ENCODE data around the gene ABCB8.
"Not testable (repeated sequence)": the region's sequence is repeated elsewhere in the genome, so short reads cannot be mapped to it uniquely, and the experiment has no call there.

ABCB8 gene

DNA sequence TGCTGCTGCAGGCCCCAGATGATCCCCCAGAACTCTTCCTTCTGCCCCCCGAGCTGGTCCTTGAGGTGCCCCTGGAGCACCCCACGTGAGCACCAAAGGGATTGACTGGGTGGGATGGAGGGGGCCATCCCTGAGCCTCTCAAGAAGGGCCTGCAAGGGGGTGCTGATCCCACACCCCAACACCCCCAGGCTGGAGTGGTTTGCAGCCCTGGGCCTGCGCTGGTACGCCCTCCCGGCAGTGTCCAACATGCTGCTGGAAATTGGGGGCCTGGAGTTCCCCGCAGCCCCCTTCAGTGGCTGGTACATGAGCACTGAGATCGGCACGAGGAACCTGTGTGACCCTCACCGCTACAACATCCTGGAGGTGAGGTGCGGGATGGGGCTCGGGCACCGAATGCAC is 29.2 kb upstream of the ABCB8 start:
- no peak for DNase-seq

DNA sequence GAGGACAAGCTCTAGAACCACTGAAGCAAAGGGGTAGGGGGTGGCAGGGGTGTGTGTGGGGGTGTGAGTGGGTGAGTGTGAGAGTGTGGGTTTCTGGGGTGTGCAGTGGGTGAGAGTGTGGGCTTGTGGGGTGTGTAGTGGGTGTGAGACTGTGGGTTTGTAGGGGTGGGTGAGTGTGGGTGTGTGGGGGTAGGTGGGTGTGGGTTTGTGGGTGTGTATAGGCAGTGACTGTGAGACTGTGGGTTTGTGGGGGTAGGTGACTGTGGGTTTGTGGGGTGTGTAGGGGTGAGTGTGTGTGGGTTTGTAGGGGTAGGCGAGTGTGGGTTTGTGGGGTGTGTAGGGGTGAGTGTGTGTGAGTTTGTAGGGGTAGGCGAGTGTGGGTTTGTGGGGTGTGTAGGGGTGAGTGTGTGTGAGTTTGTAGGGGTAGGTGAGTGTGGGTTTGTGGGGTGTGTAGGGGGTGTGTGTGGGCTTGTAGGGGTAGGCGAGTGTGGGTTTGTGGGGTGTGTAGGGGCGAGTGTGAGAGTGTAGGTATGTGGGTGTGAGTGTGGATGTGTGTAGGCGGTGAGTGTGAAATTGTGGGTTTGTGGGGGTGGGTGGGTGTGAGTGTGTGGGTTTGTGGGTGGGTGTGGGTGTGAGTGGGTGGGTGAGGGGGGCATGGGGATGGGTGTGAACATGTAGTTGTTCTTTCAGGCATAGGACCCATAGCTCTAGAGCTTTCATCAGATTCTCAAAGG is 28.6 kb upstream of the ABCB8 start:
- no peak for DNase-seq

DNA sequence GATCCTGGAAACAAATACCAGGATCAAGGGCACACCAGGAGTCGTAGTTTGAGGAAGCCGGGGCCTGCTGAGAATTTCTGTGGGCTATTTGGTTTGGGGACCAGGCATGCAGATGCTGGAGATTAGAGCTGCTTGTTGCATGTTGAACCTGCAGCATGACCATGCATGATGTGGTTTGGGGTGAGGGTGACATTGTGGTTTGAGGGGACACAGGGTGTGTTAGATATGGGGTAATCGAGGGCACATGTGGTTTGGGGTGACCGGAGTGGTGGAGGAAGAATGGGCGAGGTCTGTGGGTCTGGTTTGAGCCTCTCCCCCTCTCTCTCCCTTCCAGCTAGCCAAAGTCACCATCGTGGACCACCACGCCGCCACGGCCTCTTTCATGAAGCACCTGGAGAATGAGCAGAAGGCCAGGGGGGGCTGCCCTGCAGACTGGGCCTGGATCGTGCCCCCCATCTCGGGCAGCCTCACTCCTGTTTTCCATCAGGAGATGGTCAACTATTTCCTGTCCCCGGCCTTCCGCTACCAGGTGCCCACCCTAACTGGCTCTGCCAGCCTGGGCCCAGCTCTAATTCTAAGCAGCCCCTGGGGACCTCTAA is 27.3 kb upstream of the ABCB8 start:
- DNase-seq = no peak

GRCh38 chr7:151001546-151001945 is 26.7 kb upstream of the ABCB8 start:
- DNase-seq = no peak

DNA sequence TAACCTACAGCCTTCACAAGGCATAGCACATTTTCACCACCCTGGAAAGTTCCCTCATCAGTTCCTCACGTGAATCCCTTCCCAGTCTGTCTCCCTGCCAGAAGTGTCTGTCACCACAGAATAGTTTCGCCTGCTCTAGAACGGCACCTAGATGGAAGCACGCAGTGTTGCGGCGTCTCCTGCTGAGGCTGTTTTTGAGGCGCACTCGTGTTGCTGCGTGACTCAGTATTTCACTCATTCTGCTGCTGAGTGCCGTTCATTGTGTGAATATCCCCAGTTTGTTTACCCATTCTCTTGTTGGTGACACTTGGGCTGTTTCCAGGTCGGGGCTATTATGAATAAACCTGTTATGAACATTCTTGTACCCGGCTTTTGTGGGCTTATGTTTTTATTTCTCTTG is 24.7 kb upstream of the ABCB8 start:
- no peak for DNase-seq

- DNase-seq = no peak
Observed at GRCh38 chr7:151005566-151005965, 22.7 kb upstream of the ABCB8 start.

DNA sequence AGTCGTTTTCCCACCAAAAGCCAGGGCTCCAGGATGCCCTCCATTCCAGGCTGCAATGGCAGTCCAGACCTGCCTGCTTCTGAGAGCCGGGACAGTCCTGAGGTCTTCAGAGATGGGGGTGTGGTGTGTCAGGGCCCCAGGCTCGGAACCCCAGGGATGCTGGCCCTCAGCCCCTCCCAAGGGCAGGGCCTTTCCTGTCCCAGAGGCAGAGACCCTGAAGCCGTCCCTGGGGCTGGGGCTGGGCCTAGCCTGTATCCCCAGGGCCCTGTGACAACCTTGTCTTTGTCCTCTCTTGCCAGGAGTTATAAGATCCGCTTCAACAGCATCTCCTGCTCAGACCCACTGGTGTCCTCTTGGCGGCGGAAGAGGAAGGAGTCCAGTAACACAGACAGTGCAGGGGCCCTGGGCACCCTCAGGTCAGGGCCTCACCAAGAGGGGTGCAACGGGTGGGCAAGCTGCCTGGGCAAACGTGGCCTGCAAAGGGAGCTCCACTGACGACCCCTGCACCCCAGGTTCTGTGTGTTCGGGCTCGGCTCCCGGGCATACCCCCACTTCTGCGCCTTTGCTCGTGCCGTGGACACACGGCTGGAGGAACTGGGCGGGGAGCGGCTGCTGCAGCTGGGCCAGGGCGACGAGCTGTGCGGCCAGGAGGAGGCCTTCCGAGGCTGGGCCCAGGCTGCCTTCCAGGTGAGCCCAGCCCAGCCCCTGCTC is 21.5 kb upstream of the ABCB8 start:
- DNase-seq = no peak

DNA sequence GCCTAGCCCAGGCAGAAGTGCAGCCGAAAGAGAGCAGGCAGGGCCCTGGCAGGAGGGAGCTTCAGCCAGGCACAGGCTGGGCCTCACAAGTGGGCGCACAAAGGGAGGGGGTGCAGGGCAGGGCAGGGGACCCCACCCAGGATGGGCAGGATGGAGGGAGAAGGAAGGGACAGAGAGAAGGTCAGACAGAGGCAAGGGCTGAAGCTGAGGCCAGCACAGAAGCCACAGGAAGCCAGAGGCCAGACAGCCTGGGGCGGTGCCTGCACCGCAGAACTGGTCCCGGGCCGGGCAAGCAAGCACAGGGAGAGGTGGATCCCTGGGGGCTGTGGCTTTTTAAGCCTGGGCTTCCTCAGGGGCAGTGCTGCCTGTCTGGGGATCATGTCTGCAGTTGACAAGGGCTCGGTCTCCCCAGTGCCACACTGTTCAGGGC is 20.8 kb upstream of the ABCB8 start:
- DNase-seq = no peak

GRCh38 chr7:151008143-151008510 is 20.1 kb upstream of the ABCB8 start:
- DNase-seq = no peak

- no peak for DNase-seq
Observed at GRCh38 chr7:151008511-151009323, 19.5 kb upstream of the ABCB8 start.

GRCh38 chr7:151009327-151010036 is 18.8 kb upstream of the ABCB8 start:
- DNase-seq = no peak

DNA sequence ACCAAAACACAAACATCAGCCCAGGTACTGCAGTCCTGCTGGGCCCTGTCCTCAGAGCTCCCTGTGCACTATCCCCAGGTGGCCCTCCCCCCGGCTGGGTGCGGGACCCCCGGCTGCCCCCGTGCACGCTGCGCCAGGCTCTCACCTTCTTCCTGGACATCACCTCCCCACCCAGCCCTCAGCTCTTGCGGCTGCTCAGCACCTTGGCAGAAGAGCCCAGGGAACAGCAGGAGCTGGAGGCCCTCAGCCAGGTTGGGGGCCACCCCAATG is 18.3 kb upstream of the ABCB8 start:
- no peak for DNase-seq

DNA sequence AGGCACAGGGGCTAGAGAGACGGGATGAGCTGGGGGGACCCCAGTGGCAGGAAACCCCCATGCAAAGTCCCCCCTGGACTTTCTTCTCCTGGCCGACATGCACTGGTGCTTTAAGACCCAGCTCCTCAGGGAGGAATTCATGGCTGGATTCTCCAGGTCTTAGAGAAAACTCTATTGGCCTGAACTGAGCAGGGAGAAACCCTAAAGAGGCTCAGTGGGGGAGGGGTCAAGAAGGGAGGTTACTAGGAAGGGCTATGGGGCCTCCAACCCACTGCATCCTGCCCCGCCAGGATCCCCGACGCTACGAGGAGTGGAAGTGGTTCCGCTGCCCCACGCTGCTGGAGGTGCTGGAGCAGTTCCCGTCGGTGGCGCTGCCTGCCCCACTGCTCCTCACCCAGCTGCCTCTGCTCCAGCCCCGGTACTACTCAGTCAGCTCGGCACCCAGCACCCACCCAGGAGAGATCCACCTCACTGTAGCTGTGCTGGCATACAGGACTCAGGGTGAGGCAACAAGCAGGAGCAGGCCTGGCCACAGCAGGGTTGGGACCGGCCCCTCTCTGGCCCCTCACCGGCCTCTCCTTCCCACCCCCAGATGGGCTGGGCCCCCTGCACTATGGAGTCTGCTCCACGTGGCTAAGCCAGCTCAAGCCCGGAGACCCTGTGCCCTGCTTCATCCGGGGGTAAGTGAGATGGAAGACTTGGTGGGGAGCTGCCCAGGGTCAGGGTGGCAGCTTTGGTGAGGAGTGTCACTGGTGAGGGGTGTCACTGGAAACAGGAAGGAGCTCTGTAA is 17.7 kb upstream of the ABCB8 start:
- DNase-seq = no peak

- DNase-seq = no peak
Observed at GRCh38 chr7:151011097-151011409, 17.2 kb upstream of the ABCB8 start.

GRCh38 chr7:151011616-151012015 is 16.6 kb upstream of the ABCB8 start:
- not testable (repeated sequence) for DNase-seq

- DNase-seq = no peak
Observed at GRCh38 chr7:151012031-151012692, 16.1 kb upstream of the ABCB8 start.

DNA sequence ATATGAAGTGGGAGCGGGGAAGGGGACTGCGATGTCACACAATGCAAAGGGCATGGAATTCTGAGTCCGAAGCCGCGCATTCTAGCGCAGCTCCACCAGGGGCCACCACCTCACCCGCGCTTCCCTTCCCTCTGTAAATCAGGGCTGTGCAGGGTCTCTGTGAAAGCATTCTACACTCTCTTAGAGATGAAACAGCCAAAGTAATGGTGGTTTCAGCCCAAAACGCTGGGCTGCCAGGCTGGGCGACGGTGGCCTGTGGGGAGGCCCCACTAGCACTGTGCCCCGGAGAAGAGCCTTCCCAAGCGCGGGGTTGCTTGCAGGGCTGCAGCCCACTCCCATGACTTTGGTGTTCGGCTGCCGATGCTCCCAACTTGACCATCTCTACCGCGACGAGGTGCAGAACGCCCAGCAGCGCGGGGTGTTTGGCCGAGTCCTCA is 15.3 kb upstream of the ABCB8 start:
- DNase-seq = no peak

DNA sequence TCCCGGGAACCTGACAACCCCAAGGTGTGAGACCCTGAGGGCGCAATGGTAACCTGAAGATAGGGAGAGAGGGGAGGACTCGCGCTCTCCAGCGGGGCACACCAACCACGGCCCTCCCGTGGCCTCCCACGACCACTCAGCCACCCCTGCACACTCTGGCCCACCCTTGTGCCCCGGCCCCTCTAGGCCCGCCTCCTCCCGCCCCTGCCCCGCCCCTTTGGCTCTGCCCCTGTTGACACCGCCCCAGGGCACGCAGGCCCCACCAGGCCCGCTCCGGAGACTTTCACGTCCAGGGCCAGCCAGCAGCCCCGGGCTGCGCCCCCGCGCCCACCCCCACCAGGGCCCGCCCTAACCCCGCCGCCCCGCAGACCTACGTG is 14.9 kb upstream of the ABCB8 start:
- no peak for DNase-seq

- no peak for DNase-seq
Observed at GRCh38 chr7:151013733-151014497, 14.3 kb upstream of the ABCB8 start.

- DNase-seq = no peak
Observed at GRCh38 chr7:151014950-151015349, 13.3 kb upstream of the ABCB8 start.

GRCh38 chr7:151015967-151016366 is 12.3 kb upstream of the ABCB8 start:
- DNase-seq = no peak

Measured in NCI-H187 (cell line).